H1 (cell line): ENCODE results near the gene GLG1. TPM values are rescaled to one million over a fixed set of nuclear protein-coding genes. Genes with fewer than 3 reads are reported as not detected.
"Not testable (repeated sequence)": the region's sequence is repeated elsewhere in the genome, so short reads cannot be mapped to it uniquely, and the experiment has no call there.

Source experiments
- CTCF ChIA-PET: fragments of 300-600 bp; sonication (Branson Sonifier 250); formaldehyde crosslinking; loops from one replicate; lab custom pipeline; 2021; ENCODE audit not compliant: partially characterized antibody; lab: Charles Lee
- POLR2A ChIA-PET: fragments of 300-600 bp; sonication (Branson Sonifier 250); formaldehyde crosslinking; loops from one replicate; lab custom pipeline; 2021; ENCODE audit warnings: inconsistent platforms; ENCODE audit not compliant: partially characterized antibody; lab: Charles Lee
- DNase-seq, 2 experiments: peaks; one replicate each; pipeline versions ENCODE4 v3.0.0 to v3.0.0-alpha.2; 2010 to 2022; ENCODE audit warnings: low spot score in 2 of 2, low read depth in 1 of 2, mixed read lengths in 1 of 2
- FAIRE-seq: peaks from 2 replicates; lab custom pipeline; 2011; peaks lifted over from hg19 to GRCh38; lab: Jason Lieb, UNC
- H2AFZ ChIP-seq: 2 replicates; pipeline ENCODE4 v1.8.1; 2012; ENCODE audit warnings: low read length, inconsistent platforms
- H2AK5ac ChIP-seq: 2 replicates; pipeline ENCODE4 v1.6.1; 2013; ENCODE audit warnings: low read depth, low read length
- H2BK120ac ChIP-seq: replicated peaks from 2 replicates; pipeline ENCODE3; 2013; ENCODE audit warnings: low read depth, low read length, inconsistent platforms
- H2BK12ac ChIP-seq: 2 replicates; pipeline ENCODE4 v1.6.1; 2013; ENCODE audit warnings: low read depth, low read length
- H2BK15ac ChIP-seq: 2 replicates; pipeline ENCODE4 v1.6.1; 2013; ENCODE audit warnings: low read length
- H2BK20ac ChIP-seq: 2 replicates; pipeline ENCODE4 v1.6.1; 2013; ENCODE audit warnings: low read length
- H2BK5ac ChIP-seq: 2 replicates; pipeline ENCODE4 v1.6.1; 2013; ENCODE audit warnings: low read depth, low read length
- H3K14ac ChIP-seq: 2 replicates; pipeline ENCODE4 v1.6.1; 2013; ENCODE audit warnings: inconsistent platforms; ENCODE audit not compliant: insufficient read length
- H3K18ac ChIP-seq: 2 replicates; pipeline ENCODE4 v1.6.1; 2013; ENCODE audit warnings: low read length; ENCODE audit errors: extremely low read depth
- H3K23ac ChIP-seq: 2 replicates; pipeline ENCODE4 v1.6.1; 2013; ENCODE audit warnings: inconsistent platforms; ENCODE audit not compliant: insufficient read length
- H3K23me2 ChIP-seq: 2 replicates; pipeline ENCODE4 v1.6.1; 2013; ENCODE audit warnings: low read depth, low read length
- H3K27ac ChIP-seq: 2 replicates; pipeline ENCODE4 v1.6.1; 2011; ENCODE audit warnings: low read depth, low read length, inconsistent platforms
- H3K27me3 ChIP-seq, 4 experiments: replicated peaks in 1 of 4; 1 replicate in 1 of 4; 2 replicates in 3 of 4; pipeline versions ENCODE4 v1.6.1 to v1.8.1; 2011 to 2013; ENCODE audit warnings: low read length in 3 of 4, mild to moderate bottlenecking in 3 of 4, inconsistent platforms in 2 of 4, mixed read lengths in 2 of 4, moderate library complexity in 1 of 4; ENCODE audit not compliant: control insufficient read depth in 3 of 4, insufficient read depth in 3 of 4; ENCODE audit errors: extremely low read depth in 1 of 4
- H3K36me3 ChIP-seq, 4 experiments: 2 replicates each; pipeline versions ENCODE4 v1.6.1 to v1.8.1; 2011 to 2013; ENCODE audit warnings: mild to moderate bottlenecking in 4 of 4, low read length in 3 of 4, moderate library complexity in 2 of 4, control low read depth in 1 of 4, inconsistent platforms in 1 of 4; ENCODE audit not compliant: insufficient read depth in 4 of 4, control insufficient read depth in 2 of 4
- H3K4ac ChIP-seq: replicated peaks from 2 replicates; pipeline ENCODE3; 2013; ENCODE audit warnings: low read length, low read depth, mixed read lengths, inconsistent platforms; ENCODE audit not compliant: insufficient read length
- H3K4me1 ChIP-seq, 4 experiments: replicated peaks in 1 of 4; 1 replicate in 1 of 4; 2 replicates in 3 of 4; pipeline versions ENCODE4 v1.6.1 to v1.8.1; 2011 to 2013; ENCODE audit warnings: low read length in 3 of 4, inconsistent platforms in 2 of 4, mixed read lengths in 1 of 4; ENCODE audit not compliant: insufficient read depth in 4 of 4, control insufficient read depth in 3 of 4
- H3K4me2 ChIP-seq, 2 experiments: 2 replicates each; pipeline versions ENCODE4 v1.6.1 to v1.8.1; 2011 to 2013; ENCODE audit warnings: low read depth in 2 of 2, low read length in 2 of 2, control low read depth in 1 of 2, inconsistent platforms in 1 of 2, mild to moderate bottlenecking in 1 of 2; ENCODE audit not compliant: insufficient read depth in 1 of 2
- H3K4me3 ChIP-seq, 4 experiments: fragments of 200-600, 300-600 bp in 1 of 4; sonication (generic), shearing (Covaris generic), sonication (Bioruptor Twin) in 1 of 4; 2 replicates each; pipeline versions ENCODE4 v1.5.1 to v1.8.1; 2011 to 2016; ENCODE audit warnings: low read length in 4 of 4, low read depth in 3 of 4, control low read depth in 2 of 4, inconsistent platforms in 2 of 4, mild to moderate bottlenecking in 2 of 4, mixed read lengths in 1 of 4, moderate library complexity in 1 of 4; ENCODE audit not compliant: insufficient read depth in 2 of 4; ENCODE audit errors: extremely low read depth in 1 of 4
- H3K56ac ChIP-seq: replicated peaks from 2 replicates; pipeline ENCODE3; 2013; ENCODE audit warnings: low read depth, mild to moderate bottlenecking, mixed read lengths, low read length, inconsistent platforms; ENCODE audit not compliant: insufficient read length
- H3K79me1 ChIP-seq: 2 replicates; pipeline ENCODE4 v1.6.1; 2013; ENCODE audit warnings: low read depth, low read length, control low read depth
- H3K79me2 ChIP-seq, 2 experiments: 2 replicates each; pipeline versions ENCODE4 v1.6.1 to v1.8.1; 2012 to 2013; ENCODE audit warnings: low read length in 2 of 2, mild to moderate bottlenecking in 2 of 2, inconsistent platforms in 1 of 2; ENCODE audit not compliant: insufficient read depth in 2 of 2, control insufficient read depth in 1 of 2
- H3K9ac ChIP-seq, 4 experiments: replicated peaks in 1 of 4; 1 replicate in 1 of 4; 2 replicates in 3 of 4; pipeline versions ENCODE4 v1.6.1 to v1.8.1; 2011 to 2013; ENCODE audit warnings: low read depth in 3 of 4, low read length in 3 of 4, control low read depth in 2 of 4, mild to moderate bottlenecking in 2 of 4, moderate library complexity in 2 of 4, inconsistent platforms in 1 of 4; ENCODE audit errors: extremely low read depth in 1 of 4
- H3K9me3 ChIP-seq, 2 experiments: 2 replicates each; pipeline versions ENCODE4 v1.6.1 to v1.8.1; 2012 to 2013; ENCODE audit warnings: mild to moderate bottlenecking in 2 of 2, moderate library complexity in 2 of 2, control low read depth in 1 of 2, inconsistent platforms in 1 of 2, low read depth in 1 of 2, low read length in 1 of 2, mixed read lengths in 1 of 2; ENCODE audit not compliant: insufficient read depth in 2 of 2
- H4K20me1 ChIP-seq, 2 experiments: replicated peaks in 1 of 2; 2 replicates each; pipeline versions ENCODE3 to v1.8.1; 2011 to 2013; ENCODE audit warnings: inconsistent platforms in 2 of 2, low read length in 2 of 2, mild to moderate bottlenecking in 1 of 2; ENCODE audit not compliant: insufficient read depth in 2 of 2, control insufficient read depth in 1 of 2
- H4K5ac ChIP-seq: 2 replicates; pipeline ENCODE4 v1.6.1; 2013; ENCODE audit warnings: low read length, low read depth, mixed read lengths, inconsistent platforms; ENCODE audit not compliant: insufficient read length
- H4K8ac ChIP-seq: 2 replicates; pipeline ENCODE4 v1.8.0; 2013; ENCODE audit warnings: mild to moderate bottlenecking, moderate library complexity, low read length, inconsistent platforms; ENCODE audit not compliant: insufficient read depth; ENCODE audit errors: extremely low read depth
- H4K91ac ChIP-seq: replicated peaks from 2 replicates; pipeline ENCODE3; 2013; ENCODE audit warnings: low read length, mixed read lengths, inconsistent platforms; ENCODE audit not compliant: insufficient read length
- WGBS, 2 experiments: shearing (Covaris generic) in 1 of 2; methylation state at CpG; one replicate each; pipeline versions ENCODE4 v1.1.6 to v1.1.7; 2013 to 2015; ENCODE audit warnings: low lambda C conversion rate in 2 of 2, mixed read lengths in 2 of 2, inconsistent platforms in 1 of 2, low coverage in 1 of 2, missing lambda C conversion rate in 1 of 2; ENCODE audit not compliant: insufficient replicate concordance in 2 of 2, insufficient coverage in 1 of 2, insufficient read length in 1 of 2; ENCODE audit errors: extremely low coverage in 1 of 2, missing lambda C conversion rate in 1 of 2; 5-methylcytosine and 5-hydroxymethylcytosine counted together
- polyA plus RNA-seq, 7 experiments: library from polyadenylated mRNA; depleted of rRNA in 3 of 7; stranded (reverse) in 5 of 7; unstranded in 2 of 7; fragments of >200 nt in 5 of 7; fragments of 200-250 nt in 2 of 7; gene quantifications; 1 replicate in 5 of 7; 2 replicates in 1 of 7; 4 replicates in 1 of 7; pipeline versions ENCODE4 v1.2.1 to v1.2.3, GENCODE V29; 2011 to 2013; ENCODE audit warnings: missing spikeins in 2 of 7, mixed read lengths in 2 of 7
- total RNA-seq: library from RNA; stranded (reverse); fragmentation: NEBNext Ultra II Directional; extraction: Animal tissue kit (Norgen Biotek cat#: 25700); gene quantifications from 2 replicates; pipeline ENCODE4 v1.2.1, GENCODE V29; 2021

The GLG1 gene
- total and polyA plus RNA-seq, 2 of the 8 experiments (the other 6 are each of a cell fraction or from before 2014, with no cell fraction given), result 53.4 to 139 TPM

GRCh38 chr16:74652883-74653282 lies 46.0 kb upstream of the GLG1 start:
- not testable (repeated sequence) for H3K4me3 ChIP-seq, H3K18ac ChIP-seq, H4K8ac ChIP-seq, H3K23ac ChIP-seq, H3K79me1 ChIP-seq, H2BK12ac ChIP-seq, H2BK120ac ChIP-seq, H3K56ac ChIP-seq, H3K27me3 ChIP-seq, H2BK20ac ChIP-seq, H3K4ac ChIP-seq, H3K4me2 ChIP-seq, DNase-seq, H3K9me3 ChIP-seq, H3K4me1 ChIP-seq, H2AFZ ChIP-seq, H2BK15ac ChIP-seq, H3K14ac ChIP-seq, H2BK5ac ChIP-seq, H2AK5ac ChIP-seq, H4K91ac ChIP-seq, H4K5ac ChIP-seq, H3K27ac ChIP-seq, H3K23me2 ChIP-seq, FAIRE-seq
- H4K20me1 ChIP-seq, result peaks cover 9 to 16% of the 10 kb centered on the region in 2 experiments
- WGBS, 2 experiments, result 97% methylated on average over 2 of the region's 2 CpGs; no CpG with 5 or more reads in 1 of the 2 experiments
- peaks cover 31 to 86% (median 57%) of the 10 kb centered on the region in 4 experiments for H3K36me3 ChIP-seq
- ChIA-PET CTCF (interaction anchor here (0.9 to 1.8 kb wide), 5 partner anchors 14 to 210 kb away, joined by 3 to 11 read pairs (median 3); no protein-coding TSS in a partner anchor), POLR2A (interaction anchor here (1.3 to 1.5 kb wide), 2 partner anchors 10 to 29 kb away, joined by 3 to 5 read pairs; no protein-coding TSS in a partner anchor)
- peaks cover 0 to 87% of the 10 kb centered on the region in 2 experiments; a peak in 3 of 4 replicates for H3K79me2 ChIP-seq
- H3K9ac ChIP-seq, result peak overlapping the region in 1 of 4 experiments; percentile 2; a peak in 2 of 7 replicates
